HG03521 (cell line): ENCODE data around the gene CPM.

ENCODE experiments used
- ATAC-seq: cut with Tn5 transposase; IDR thresholded peaks from one replicate; pipeline ENCODE4 v1.9.1; 2021; ENCODE audit warnings: mild to moderate bottlenecking, moderate library complexity; ENCODE audit not compliant: unreplicated experiment

CPM gene

DNA sequence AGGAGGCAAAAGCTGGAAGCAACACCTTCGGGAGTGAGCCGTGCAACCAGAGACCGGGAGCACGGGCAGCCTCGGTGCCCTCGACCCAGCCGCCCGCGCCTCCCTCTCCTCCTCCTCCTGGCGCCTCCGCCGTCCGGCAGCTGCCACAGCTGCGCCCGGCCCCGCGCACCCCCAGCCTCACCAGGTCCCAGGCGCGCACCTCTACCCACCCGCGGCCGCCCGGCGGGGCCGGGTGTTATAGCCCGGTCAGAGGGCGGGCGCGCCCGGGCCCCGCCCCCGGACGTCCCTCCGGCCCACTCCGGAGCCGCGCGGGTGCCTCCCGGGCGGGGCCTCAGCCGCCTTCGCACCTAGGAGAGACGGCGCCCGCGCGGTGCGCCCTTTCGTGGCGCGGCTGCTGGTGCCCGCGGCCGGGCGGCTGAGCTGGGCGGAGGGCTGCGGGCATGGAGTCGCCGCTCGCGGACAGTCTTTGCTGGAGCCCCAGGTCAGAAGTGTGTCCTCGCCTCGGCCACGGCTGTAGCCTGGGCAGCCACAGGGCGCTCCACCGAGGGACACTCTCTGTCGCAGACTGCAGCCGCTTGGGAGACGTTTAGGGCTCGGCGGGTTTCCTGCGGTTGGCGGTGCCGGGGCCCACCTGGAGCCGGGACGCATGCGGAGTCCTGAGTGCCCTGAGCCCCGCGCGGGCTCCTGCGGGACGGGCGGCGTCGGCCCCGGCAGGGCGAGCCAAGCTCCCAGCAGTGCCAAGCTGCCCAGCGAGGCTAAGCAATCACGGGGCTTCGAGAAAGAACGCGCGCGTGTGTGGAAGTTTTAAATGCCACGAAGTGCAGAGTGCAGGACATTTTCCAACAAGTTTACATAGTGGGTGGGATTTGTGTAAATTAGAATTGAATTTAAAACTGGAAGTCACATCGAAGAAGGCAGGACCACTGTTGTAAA is at the start of gene CPM:
Gene CPM (minus strand): TSS at position 211 of the 933 bp plus-strand sequence. CDS start 334 bp downstream, outside the sequence.
- peak; percentile 94 for ATAC-seq

DNA sequence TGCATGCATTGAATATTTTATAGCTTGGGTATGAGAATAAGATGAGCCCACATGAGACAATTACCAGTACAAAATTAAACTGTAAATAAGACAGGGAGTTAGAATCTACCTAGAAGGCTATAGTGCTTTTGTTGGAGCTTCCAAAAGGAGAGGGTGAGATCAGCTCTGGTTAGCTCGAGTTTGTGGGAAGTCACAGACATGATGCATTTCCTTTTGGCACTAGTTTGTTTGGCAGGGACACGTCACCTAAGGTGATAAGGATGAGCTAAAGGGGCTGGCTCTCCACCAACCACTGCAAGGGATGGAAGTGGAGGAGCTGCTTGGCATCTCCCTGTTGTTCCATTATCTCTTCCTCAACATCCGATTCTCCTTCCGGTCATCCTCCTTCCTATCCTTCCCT is 48.5 kb upstream of the CPM start:
- no peak for ATAC-seq

DNA sequence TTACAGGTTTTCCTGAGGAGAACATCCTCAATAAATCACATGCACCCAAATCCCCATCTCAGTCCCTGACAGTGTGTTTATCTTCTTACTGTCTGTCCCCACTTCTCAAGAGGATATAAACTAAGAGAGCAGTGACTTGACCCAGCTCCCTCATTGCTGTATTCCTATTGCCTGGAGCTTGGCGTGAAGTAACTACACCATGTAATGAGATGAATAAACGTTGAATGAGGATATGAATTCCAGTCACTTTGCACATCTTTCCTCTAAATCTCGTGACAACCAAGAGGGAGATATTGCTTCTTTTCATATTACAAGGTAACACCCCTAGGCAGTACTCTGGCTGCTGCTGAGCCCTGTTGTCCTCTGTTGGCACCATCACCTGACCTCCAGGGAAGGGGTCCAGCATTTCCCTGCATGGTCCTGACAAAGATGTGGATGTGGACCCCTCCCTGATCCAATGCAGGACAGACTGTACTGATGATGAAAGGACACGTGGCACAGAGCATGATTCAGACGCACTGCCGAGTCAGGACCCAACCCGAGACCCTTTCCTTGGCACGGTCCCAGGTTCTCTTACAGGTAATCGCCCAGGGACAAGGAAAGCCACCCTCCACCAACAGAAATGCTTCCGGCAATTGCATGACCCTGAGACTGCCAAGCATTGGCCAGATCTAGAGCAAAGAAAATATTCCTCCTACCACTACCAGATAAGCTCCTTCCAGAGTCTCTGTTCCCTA is 47.7 kb upstream of the CPM start:
- ATAC-seq = no peak

DNA sequence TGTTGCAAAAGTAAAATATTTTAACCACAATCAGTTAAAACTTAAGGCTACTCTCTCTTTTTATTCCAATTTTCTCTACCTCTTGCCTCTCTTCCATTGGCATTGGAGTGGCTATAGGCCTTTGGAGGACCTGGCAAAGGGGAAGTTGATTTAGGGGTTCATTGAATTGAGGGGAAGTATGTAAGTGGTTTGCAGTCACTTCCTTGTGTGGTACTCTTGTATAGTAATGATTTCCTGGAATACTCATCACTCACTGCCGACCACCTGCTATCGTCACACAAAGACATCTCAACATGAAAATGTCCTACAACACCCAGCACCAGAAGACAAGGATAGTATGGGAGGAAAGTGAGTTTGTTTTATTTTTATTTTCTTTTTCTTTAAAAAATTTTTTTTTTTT is 45.7 kb upstream of the CPM start:
- ATAC-seq = no peak

DNA sequence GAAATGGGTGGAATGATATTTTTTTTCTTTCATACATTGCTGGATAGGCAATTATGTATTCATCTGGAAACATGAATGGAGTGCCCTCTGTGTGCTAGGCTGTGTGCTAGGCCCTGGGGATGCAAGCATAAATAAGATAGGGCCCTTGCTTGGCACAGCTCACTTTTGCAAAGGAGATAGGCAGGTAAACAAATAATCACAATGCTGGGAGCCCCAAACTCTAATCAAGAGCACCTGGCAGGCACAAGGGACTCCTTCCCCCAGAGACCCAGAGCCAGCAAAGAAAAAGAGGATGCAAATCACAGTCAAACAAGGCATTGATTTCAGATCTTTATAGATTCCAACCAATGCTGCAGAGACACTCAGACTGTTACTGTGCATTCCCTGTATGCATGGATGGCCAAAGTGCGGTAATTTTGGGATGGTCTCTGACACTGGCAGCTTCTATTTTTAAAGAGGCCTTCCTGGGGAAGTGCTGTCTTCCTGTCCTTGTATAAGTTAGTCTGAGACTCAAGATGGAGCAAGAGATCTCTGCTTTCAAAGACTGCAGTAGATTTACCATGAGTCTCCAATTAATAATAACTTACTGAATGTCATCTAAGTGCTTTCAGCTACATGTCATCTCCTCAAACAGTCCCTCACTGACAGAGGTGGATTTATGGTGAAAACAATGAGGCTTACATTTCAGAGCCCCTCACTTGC is 45.1 kb upstream of the CPM start:
- ATAC-seq = no peak

DNA sequence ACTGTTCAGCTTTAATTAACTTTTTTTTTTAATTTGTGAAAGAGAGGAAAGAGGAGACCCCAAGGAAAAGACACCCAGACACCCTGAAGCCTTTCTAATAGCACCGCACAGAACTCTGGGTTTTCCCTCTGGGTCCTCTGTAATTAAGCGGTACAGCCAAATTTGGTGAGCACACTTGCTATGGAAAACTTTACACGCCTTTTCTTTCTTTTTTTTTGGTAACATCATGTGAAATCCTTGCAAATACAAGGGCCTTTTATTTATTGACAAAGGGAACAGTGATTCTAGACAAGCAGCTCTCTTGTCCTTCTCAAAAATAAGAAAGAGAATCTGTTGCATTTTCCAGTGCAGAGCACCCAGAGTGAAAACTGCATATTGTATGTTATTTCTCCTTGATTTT is 44.4 kb upstream of the CPM start:
- ATAC-seq = no peak

DNA sequence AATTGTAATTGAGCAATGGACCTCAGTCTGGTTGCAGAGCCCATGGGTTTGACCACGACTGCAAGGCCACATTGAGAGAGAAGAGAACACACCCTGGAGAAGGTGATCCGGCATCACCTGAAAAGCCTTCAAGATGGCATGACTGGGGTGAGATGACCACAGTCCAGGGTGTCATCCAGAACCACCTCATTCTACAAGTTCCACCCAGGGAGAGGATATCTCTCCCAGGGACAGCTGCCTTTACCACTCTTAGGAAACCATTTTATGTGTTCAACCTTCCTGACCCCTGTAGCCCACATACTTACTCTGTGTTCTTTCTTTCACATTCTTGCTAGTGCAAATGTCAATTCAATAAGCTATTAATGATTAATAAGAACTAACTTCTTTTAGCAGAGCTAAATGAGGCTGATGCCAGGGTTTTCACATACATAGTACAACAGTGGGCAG is 43.4 kb upstream of the CPM start:
- ATAC-seq = no peak

DNA sequence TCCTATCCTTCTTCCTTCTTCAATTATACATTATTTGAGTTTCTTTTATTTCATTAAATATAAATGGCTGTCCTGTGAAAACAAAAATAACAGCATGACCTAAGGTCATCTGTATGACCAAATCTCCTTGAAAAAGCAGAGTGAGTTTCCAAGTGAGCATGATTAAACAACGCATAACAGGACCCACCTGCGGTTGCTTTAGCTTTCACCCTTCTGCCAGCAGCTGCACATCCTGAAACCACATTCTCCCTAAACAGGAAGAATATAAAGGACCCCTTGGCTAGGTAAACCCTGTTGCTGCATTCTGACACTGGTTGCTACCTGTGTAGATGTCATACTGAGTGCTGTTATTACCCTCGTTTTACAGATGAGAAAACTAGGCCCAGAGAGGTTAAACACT is 42.8 kb upstream of the CPM start:
- ATAC-seq = no peak

DNA sequence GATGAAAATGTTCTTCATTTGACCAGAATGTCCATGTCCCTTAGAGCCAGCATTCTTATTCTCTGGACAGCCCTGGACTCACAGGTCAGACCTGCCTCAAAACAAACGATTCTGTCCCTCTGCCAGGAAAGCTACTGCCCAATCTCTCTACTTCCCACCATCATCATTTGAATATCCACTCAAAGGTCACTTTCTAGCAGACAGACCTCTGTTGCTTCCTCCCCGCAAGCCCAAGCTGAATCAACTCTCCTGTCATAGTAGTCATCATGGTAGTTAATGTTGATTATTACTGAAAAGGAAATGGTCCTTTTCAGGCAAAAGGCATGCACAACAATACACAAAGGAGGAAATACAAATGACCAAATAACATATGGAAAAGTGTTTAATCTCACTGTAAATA is 39.6 kb upstream of the CPM start:
- no peak for ATAC-seq

DNA sequence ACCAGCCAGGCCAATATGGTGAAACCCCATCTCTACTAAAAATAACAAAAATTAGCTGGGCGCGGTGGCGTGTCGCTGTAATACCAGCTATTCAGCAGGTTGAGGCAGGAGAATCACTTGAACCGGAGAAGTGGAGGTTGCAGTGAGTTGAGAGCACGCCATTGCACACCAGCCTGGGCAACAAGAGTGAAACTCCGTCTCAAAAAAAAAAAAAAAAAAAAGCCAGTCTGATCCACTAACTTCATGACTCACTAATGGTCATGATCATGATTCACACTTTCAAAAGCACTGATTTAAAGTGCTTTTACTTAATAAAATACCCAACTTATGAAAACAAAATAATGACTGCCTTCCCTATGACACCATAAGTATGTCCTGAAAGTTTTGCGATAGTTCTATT is 38.4 kb upstream of the CPM start:
- ATAC-seq = no peak

DNA sequence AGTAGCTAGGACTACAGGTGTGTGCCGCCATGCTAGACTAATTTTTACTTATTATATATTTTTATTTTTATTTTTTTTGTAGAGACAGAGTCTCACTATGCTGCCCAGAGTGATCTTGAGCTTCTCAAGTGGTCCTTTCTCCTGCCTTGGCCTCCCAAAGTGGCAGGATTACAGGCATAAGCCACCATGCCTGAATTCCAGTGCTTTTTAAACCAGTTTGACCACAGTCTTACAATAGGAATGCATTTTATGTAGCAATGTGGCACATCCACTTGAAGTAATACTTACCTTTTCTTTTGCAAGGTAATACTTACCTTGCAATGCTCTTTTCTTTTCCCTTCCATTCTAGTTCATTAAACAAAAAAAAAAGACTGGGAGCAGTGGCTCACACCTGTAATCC is 38.0 kb upstream of the CPM start:
- no peak for ATAC-seq

DNA sequence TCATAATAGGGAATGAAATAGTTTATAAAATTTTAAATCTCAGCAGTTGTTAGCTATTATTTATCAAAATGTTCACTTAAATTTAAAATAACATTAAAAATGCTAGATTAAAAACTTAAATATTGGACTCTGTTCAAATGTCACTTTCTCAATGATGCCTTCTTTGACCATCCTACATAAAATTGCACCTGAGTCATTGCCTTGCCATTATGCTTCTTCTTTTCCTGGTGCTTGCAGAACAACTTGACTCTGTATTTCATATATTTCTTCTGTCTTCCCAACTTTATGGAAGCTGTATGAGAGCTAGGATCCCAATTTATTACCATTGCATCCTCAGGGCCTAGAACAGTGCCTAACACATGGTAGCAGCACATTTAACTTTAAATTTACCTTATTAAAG is 37.3 kb upstream of the CPM start:
- ATAC-seq = no peak

DNA sequence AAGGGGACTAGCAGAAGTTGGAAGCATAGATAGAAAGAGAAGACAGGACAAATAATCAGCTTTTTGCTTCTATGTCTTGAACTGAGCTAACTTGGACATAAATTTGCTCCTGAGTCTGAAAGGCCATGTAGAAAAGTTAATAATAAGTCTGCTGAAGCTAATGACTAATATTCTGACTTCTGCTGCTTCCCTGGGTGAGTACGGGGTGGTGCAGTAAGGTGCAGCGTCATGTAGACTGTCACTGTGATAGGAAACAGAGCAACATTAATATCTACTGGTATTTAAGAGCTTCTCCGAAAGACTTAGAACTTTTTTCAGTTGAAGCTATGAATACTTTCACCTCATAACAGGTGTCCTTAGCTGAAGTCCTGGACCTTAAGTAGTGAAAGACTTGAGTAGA is 34.1 kb upstream of the CPM start:
- ATAC-seq = no peak

DNA sequence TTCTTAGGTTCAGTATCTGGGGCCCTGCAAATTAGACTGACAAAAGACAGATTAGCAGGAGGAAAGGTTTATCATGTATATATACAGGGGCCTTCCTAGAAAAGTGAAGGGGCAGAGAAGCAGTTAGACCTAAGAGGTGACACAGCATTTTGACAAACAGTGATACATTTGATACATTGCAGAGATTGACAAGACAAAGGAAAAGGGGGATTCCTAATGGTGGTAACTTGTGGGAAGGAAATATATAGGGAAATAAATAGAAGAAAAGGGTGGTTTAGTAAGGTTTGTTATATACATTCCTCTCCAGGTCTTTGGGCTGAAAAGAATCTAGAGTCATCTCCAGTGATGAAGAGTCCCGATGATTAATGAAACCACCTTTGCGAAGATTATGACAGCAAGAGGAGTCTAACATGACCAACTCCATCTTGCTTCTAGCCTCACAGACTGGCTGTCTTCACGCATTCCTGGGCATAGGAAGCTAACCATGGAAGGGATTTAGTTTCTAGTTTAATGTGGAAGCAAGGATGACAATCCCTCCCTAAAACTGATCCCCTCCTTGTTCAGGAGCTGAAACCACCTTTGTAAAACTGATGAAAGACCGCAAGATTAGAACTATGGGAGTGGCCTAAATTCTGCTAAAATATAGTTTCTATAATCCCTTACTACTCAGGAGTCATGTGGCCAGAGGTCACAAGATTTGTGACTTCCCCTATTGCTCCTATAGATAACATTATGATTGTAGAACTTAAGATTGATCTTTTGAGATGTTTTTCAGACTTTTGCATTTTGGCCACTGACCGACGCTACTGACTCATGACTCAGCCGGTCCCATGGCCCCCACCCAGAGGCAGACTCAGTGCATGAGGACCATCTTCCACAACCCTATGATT is 31.1 kb upstream of the CPM start:
- ATAC-seq = no peak

DNA sequence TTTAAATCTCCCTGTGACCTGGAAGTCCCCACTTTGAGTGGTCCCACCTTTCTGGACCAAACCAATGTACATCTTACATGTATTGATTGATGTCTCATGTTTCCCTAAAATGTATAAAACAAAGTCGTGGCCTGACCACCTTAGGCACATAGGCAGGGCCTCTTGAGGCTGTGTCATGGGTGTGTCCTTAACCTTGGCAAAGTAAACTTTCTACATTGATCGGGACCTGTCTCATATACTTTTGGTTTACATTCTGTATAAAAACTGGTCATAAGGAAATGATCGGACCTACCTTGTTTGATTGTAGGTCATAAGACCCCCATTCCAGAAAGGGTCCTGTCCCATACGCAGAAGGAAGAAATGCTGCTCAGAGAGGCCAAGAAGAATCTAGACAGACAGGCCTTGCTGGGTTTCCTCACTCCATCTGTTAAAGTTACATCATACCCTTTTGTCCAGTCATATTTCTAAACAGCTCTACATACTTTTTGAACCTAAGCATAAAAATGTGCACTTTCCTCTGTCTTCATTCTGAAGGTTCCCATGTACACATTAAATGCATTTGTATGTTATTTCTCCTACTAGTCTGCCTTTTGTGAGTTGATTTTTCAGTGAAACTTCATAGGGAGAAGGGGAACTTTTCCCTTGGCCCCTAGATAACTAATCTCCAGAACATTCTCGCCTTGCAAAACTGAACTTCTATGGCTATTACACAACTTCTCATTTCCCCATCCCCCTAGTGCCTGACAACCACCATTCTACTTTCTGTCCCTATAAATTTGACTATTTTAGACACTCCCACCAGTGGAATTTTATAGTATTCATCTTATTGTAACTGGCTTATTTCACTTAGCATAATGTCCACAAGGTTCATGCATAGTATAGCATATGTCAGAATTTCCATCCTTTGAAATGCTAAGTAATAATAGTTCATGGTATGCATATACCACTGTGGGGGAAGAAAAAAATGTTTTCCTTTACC is 30.2 kb upstream of the CPM start:
- ATAC-seq = no peak

DNA sequence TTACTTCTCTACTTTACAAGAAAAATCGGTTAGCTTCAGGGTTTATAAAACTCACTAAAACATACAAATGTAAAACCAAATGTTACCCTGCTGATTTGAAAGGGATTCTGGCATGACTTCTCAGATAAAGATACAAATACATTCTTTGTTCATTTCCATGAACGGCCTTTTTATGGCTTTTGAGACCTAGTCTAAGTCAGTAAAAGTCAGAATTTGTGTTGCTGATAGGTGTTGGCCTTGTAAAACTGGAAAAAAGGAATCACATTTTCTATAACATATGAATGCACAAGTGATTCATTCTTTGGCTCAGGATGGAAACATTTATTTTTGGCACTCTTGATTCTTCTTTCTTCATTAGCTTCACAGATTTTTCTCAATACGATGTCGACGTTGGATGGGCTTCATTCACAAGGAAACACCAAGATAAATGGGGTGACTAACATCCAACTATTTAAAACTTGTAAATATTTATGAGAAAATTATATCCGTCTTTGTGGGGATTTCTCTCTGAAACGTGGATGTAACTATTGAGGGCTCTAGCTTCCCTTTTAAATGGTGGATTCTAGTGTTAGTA is 27.0 kb upstream of the CPM start:
- ATAC-seq = no peak

DNA sequence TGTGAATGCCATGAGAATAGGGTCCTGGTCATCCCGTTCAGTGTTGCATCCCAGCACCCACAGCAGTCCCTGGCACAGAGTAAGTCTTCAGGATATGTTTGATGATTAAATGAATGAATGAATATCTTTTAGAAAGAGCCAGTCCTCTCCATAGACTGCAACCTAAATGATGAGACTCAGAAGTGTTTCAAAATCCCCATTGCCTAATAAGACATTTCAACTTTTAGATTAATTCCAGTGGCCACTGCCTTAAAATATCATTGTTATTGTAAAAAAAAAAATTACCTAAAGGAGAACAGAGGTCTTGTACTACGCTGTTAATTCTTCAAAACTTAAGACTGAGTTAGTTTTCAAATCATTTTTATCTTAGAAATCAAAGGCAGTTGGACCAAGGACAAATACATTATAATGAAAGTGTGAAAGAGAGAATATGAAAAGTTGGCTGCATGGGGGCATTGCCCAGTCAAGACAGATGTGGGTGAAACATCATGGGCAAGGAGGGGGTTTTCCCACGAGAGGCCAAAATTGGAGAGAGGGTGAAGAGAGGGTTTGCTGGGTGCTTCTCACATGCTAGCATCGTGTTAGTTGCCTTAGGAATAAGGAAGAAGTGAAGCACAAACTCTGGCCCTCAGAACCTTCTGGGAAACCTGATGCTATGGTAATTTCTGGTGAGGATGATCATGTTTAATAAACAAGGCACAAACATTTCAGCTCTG is 26.3 kb upstream of the CPM start:
- no peak for ATAC-seq

DNA sequence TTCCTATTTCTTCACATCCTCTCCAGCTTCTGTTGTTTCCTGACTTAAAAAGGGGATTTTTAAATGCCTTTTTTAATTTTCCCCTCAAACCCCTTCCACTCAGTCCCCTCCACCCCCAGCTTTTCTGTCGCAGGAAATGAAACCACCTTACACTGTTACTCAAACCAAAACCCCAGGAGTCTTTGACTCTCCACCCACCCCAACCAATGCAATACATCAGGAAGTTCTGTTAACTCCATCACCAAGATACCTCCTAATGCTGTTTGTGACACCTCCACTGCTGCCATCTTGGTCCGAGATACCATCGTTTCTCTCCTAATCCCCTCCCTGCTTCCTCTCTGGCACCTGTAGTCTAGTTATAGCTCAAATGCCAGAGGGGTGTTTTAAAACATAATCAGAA is 25.4 kb upstream of the CPM start:
- no peak for ATAC-seq
